ENCODE measurements around the gene ZCCHC10. TPM values are rescaled to one million over a fixed set of nuclear protein-coding genes. Genes with fewer than 3 reads are reported as not detected.

Gene ZCCHC10
- total and polyA plus RNA-seq, 9 of the 15 experiments (the other 6 are each of a cell fraction or from before 2014, with no cell fraction given): 11.9 to 146 (median 51.8) TPM

DNA sequence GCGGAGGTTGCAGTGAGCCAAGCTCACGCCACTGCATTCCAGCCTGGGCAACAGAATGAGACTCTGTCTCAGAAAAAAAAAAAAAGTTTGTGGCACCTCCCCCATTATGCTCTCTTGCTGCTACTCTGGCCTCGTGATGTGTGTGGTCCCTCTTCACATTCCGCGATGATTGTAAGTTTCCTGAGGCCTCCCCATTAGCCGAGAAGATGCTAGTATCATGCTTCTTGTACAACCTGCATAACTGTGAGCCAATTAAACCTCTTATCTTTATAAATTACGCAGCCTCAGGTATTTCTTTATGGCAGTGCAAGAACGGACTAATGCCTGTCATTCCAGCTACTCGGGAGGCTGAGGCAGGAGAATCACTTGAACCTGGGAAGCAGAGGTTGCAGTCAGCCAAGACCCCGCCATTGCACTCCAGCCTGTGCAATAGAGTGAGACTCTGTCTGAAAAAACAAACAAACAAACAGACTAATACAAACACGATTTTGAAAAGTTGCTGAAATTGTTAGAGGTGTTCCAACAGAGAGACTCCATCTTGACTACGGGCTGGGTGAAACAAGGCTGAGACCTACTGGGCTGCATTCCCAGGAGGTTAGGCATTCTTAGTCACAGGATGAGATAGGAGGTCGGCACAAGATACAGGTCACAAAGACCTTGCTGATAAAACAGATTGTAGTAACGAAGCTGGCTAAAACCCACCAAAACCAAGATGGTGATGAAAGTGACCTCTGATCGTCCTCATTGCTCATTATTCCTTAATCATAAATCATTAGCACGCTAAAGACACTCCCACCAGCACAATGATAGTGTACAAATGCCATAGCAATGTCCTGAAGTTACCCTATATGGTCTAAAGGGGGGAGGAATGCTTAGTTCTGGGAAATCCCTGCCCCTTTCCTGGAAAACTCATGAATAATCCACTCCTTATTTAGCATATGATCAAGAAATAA is 54.6 kb downstream of the ZCCHC10 start (continued):
- peak; percentile 65 for TF ChIP-seq TAF7 (tag; IDR thresholded peaks at IDR 0.05)
- TF ChIP-seq FOXK2 (conservative IDR thresholded peaks at IDR 0.05 in 1 of 2, IDR thresholded peaks at IDR 0.05 in 1 of 2; ENCODE audit: low read depth in 2 of 2): 0 out of 4 replicates have a peak, but pooled peaks of 1 of the 2 experiments have one; percentile 15
- 0 out of 2 replicates have a peak, but pooled peaks have one; percentile 37 for TF ChIP-seq TEAD4 (IDR thresholded peaks at IDR 0.05; ENCODE audit: low read length)
- no peak for TF ChIP-seq TEAD4 (CRISPR knock-in tag; IDR thresholded peaks at IDR 0.05; ENCODE audit: borderline replicate concordance)
- TF ChIP-seq EP300 (IDR thresholded peaks at IDR 0.05; ENCODE audit: low read length): peak; percentile 56; the same call in 1 of the 2 replicates
- peak; percentile 82 for TF ChIP-seq NFRKB (IDR thresholded peaks at IDR 0.05; ENCODE audit: low read depth)
- 0 out of 2 replicates have a peak, but pooled peaks have one; percentile 34 for TF ChIP-seq ZNF384 (IDR thresholded peaks at IDR 0.05; ENCODE audit: low read depth, low read length)
- no peak for TF ChIP-seq ZNF282 (CRISPR knock-in tag; IDR thresholded peaks at IDR 0.05)
- peak; percentile 58; the same call in 1 of the 2 replicates for TF ChIP-seq NCOA6 (IDR thresholded peaks at IDR 0.05)
- TF ChIP-seq RBM17 (IDR thresholded peaks at IDR 0.05; ENCODE audit: borderline replicate concordance, low read depth, low read length): no peak
- no peak for TF ChIP-seq ZNF707 (CRISPR knock-in tag; conservative IDR thresholded peaks at IDR 0.05)
- TF ChIP-seq, protein P1, sequence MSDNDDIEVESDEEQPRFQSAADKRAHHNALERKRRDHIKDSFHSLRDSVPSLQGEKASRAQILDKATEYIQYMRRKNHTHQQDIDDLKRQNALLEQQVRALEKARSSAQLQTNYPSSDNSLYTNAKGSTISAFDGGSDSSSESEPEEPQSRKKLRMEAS (CRISPR knock-in tag; IDR thresholded peaks at IDR 0.05): no peak
- peak; percentile 71 for TF ChIP-seq NCOR1 (IDR thresholded peaks at IDR 0.05)
- no peak for TF ChIP-seq DNMT1 (IDR thresholded peaks at IDR 0.05)
- no peak for TF ChIP-seq ZNF174 (CRISPR knock-in tag; IDR thresholded peaks at IDR 0.05)
- TF ChIP-seq, protein P2, sequence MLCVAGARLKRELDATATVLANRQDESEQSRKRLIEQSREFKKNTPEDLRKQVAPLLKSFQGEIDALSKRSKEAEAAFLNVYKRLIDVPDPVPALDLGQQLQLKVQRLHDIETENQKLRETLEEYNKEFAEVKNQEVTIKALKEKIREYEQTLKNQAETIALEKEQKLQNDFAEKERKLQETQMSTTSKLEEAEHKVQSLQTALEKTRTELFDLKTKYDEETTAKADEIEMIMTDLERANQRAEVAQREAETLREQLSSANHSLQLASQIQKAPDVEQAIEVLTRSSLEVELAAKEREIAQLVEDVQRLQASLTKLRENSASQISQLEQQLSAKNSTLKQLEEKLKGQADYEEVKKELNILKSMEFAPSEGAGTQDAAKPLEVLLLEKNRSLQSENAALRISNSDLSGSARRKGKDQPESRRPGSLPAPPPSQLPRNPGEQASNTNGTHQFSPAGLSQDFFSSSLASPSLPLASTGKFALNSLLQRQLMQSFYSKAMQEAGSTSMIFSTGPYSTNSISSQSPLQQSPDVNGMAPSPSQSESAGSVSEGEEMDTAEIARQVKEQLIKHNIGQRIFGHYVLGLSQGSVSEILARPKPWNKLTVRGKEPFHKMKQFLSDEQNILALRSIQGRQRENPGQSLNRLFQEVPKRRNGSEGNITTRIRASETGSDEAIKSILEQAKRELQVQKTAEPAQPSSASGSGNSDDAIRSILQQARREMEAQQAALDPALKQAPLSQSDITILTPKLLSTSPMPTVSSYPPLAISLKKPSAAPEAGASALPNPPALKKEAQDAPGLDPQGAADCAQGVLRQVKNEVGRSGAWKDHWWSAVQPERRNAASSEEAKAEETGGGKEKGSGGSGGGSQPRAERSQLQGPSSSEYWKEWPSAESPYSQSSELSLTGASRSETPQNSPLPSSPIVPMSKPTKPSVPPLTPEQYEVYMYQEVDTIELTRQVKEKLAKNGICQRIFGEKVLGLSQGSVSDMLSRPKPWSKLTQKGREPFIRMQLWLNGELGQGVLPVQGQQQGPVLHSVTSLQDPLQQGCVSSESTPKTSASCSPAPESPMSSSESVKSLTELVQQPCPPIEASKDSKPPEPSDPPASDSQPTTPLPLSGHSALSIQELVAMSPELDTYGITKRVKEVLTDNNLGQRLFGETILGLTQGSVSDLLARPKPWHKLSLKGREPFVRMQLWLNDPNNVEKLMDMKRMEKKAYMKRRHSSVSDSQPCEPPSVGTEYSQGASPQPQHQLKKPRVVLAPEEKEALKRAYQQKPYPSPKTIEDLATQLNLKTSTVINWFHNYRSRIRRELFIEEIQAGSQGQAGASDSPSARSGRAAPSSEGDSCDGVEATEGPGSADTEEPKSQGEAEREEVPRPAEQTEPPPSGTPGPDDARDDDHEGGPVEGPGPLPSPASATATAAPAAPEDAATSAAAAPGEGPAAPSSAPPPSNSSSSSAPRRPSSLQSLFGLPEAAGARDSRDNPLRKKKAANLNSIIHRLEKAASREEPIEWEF (CRISPR knock-in tag; IDR thresholded peaks at IDR 0.05): no peak
- TF ChIP-seq SAFB (IDR thresholded peaks at IDR 0.05; ENCODE audit: borderline replicate concordance, low read depth, low read length): no peak
- TF ChIP-seq ZNF24 (IDR thresholded peaks at IDR 0.05): no peak
- TF ChIP-seq, protein P3, sequence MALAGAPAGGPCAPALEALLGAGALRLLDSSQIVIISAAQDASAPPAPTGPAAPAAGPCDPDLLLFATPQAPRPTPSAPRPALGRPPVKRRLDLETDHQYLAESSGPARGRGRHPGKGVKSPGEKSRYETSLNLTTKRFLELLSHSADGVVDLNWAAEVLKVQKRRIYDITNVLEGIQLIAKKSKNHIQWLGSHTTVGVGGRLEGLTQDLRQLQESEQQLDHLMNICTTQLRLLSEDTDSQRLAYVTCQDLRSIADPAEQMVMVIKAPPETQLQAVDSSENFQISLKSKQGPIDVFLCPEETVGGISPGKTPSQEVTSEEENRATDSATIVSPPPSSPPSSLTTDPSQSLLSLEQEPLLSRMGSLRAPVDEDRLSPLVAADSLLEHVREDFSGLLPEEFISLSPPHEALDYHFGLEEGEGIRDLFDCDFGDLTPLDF (CRISPR knock-in tag; IDR thresholded peaks at IDR 0.05): no peak
- TF ChIP-seq PTRF (tag; IDR thresholded peaks at IDR 0.05): peak; percentile 85
